MM.1S (cell line): Measurements from ENCODE around the gene SCLY.
"Not testable (repeated sequence)": the region's sequence is repeated elsewhere in the genome, so short reads cannot be mapped to it uniquely, and the experiment has no call there.

Experiments
- DNase-seq: peaks from one replicate; pipeline ENCODE4 v3.0.0-alpha.2; 2015
- H2AFZ ChIP-seq: fragments of 300-600 bp; sonication (generic); 2 replicates; pipeline ENCODE4 v1.6.0; 2016; ENCODE audit warnings: antibody characterized with exemption, low read length
- H3F3A ChIP-seq: fragments of 300-600 bp; sonication (generic); 2 replicates; pipeline ENCODE4 v1.6.1; 2016; ENCODE audit warnings: mild to moderate bottlenecking, antibody characterized with exemption, low read length, moderate library complexity, mixed read lengths; ENCODE audit not compliant: insufficient read depth
- H3K27ac ChIP-seq: fragments of 300-600 bp; sonication (generic); 2 replicates; pipeline ENCODE4 v1.5.1; 2016; ENCODE audit warnings: mild to moderate bottlenecking, low read length
- H3K27me3 ChIP-seq: fragments of 300-600 bp; sonication (generic); replicated peaks from 2 replicates; pipeline ENCODE4 v1.6.0; 2016; ENCODE audit warnings: low read length; ENCODE audit not compliant: insufficient read depth
- H3K36me3 ChIP-seq: fragments of 300-600 bp; sonication (generic); replicated peaks from 2 replicates; pipeline ENCODE4 v1.6.1; 2016; ENCODE audit warnings: mild to moderate bottlenecking, low read length, mixed read lengths; ENCODE audit not compliant: insufficient read depth
- H3K4me1 ChIP-seq: fragments of 300-600 bp; sonication (generic); 2 replicates; pipeline ENCODE4 v1.6.1; 2016; ENCODE audit warnings: low read length, mixed read lengths
- H3K4me2 ChIP-seq: fragments of 300-600 bp; sonication (generic); 2 replicates; pipeline ENCODE4 v1.6.0; 2016; ENCODE audit warnings: low read depth, low read length
- H3K4me3 ChIP-seq: fragments of 300-600 bp; sonication (generic); 2 replicates; pipeline ENCODE4 v1.5.1; 2016; ENCODE audit warnings: low read length, mixed read lengths
- H3K79me2 ChIP-seq: fragments of 300-600 bp; sonication (generic); 2 replicates; pipeline ENCODE4 v1.6.1; 2016; ENCODE audit warnings: mixed run types, low read length, mixed read lengths
- H3K9ac ChIP-seq: fragments of 300-600 bp; sonication (generic); 2 replicates; pipeline ENCODE4 v1.6.1; 2016; ENCODE audit warnings: low read length, mixed read lengths
- H3K9me2 ChIP-seq: fragments of 300-600 bp; sonication (generic); replicated peaks from 2 replicates; pipeline ENCODE4 v1.6.1; 2016; ENCODE audit warnings: mild to moderate bottlenecking, low read length, mixed read lengths; ENCODE audit not compliant: insufficient read depth
- H3K9me3 ChIP-seq: fragments of 300-600 bp; sonication (generic); replicated peaks from 2 replicates; pipeline ENCODE4 v1.6.1; 2016; ENCODE audit warnings: mild to moderate bottlenecking, low read length, mixed read lengths; ENCODE audit not compliant: insufficient read depth
- H4K20me1 ChIP-seq: fragments of 300-600 bp; sonication (generic); 2 replicates; pipeline ENCODE4 v1.6.1; 2016; ENCODE audit warnings: mild to moderate bottlenecking, low read length, moderate library complexity, mixed read lengths; ENCODE audit not compliant: insufficient read depth
- EZH2 ChIP-seq: fragments of 300-600 bp; sonication (generic); optimal IDR thresholded peaks from 2 replicates; pipeline ENCODE3; 2017; ENCODE audit warnings: low read depth, mild to moderate bottlenecking, antibody characterized with exemption, low read length, mixed read lengths
- EZH2phosphoT487 ChIP-seq: fragments of 300-600 bp; sonication (generic); IDR thresholded peaks from 2 replicates; pipeline ENCODE4 v1.6.1; 2018; ENCODE audit warnings: antibody characterized with exemption, low read length
- TF ChIP-seq, protein P1 (sequence below): fragments of 300-600 bp; sonication (generic); IDR thresholded peaks from 2 replicates; pipeline ENCODE4 v1.5.1; 2016; ENCODE audit warnings: antibody characterized with exemption, low read length, mixed read lengths

The SCLY gene

DNA sequence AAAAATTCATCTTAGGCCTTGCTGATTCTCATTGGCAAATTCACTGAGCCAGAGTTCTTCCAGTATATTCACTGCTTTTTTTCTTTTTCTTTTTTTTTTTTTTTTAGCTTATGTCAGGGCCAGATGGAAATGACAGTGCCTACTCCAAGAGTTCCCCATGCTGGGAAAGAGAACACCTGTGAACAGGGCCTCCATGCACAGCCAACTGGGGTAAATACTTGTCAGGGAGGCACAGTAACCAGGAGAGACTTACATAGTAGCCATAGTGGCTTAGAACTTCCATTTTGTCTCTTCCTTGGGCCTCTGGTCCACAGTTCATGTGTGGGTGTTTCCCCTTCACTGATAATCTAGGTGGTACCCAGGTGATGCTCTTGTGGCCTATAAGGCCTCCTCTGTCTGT, 15.2 kb upstream of the SCLY start:
- no peak overlapping the region for H3K9ac ChIP-seq
- no peaks in the 10 kb centered on the region for H3K36me3 ChIP-seq
- H3K4me2 ChIP-seq, result no peak overlapping the region
- H3K79me2 ChIP-seq, result no peaks in the 10 kb centered on the region
- DNase-seq, result no peak
- no peaks in the 10 kb centered on the region for H3F3A ChIP-seq
- H4K20me1 ChIP-seq, result no peaks in the 10 kb centered on the region
- no peak overlapping the region for H2AFZ ChIP-seq
- H3K27ac ChIP-seq, result no peak overlapping the region
- no peaks in the 10 kb centered on the region for H3K27me3 ChIP-seq
- no peaks in the 10 kb centered on the region for H3K4me1 ChIP-seq
- no peaks in the 10 kb centered on the region for H3K9me3 ChIP-seq
- TF ChIP-seq EZH2phosphoT487, result no peak
- TF ChIP-seq EZH2, result no peak
- no peak overlapping the region for H3K4me3 ChIP-seq
- no peaks in the 10 kb centered on the region for H3K9me2 ChIP-seq

DNA sequence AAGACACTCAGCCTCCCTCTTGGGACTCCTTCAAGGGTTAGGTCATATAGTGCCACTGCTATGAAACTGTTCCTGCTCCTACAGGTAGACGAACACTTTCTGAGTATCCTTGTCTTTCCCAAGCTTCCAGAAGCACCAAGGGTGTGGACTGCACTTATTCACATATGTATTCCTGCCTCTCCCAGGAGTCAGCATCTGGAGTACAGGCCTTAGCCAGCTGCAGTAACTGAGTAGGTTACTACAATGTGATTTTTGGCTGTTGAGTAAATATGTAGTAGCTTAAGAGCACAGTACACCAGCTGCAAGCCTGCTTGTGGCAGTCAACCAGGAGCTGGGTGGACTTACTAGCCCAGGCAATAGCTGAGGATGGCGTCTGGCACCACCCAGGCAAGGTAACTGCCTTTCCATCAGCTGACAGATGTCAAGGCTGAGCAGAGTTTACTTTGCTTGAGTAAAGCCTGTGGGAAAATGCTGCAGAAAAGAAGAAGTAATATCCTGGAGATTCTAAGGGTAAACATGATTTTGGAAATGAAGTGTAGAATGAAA, 14.0 kb upstream of the SCLY start:
- no peaks in the 10 kb centered on the region for H3K9me3 ChIP-seq
- H3K36me3 ChIP-seq, result no peaks in the 10 kb centered on the region
- H3K9me2 ChIP-seq, result no peaks in the 10 kb centered on the region
- no peak overlapping the region for H2AFZ ChIP-seq
- H3K4me3 ChIP-seq, result no peak overlapping the region
- no peak for DNase-seq
- TF ChIP-seq EZH2phosphoT487, result no peak
- TF ChIP-seq EZH2, result no peak
- TF ChIP-seq, protein P1, sequence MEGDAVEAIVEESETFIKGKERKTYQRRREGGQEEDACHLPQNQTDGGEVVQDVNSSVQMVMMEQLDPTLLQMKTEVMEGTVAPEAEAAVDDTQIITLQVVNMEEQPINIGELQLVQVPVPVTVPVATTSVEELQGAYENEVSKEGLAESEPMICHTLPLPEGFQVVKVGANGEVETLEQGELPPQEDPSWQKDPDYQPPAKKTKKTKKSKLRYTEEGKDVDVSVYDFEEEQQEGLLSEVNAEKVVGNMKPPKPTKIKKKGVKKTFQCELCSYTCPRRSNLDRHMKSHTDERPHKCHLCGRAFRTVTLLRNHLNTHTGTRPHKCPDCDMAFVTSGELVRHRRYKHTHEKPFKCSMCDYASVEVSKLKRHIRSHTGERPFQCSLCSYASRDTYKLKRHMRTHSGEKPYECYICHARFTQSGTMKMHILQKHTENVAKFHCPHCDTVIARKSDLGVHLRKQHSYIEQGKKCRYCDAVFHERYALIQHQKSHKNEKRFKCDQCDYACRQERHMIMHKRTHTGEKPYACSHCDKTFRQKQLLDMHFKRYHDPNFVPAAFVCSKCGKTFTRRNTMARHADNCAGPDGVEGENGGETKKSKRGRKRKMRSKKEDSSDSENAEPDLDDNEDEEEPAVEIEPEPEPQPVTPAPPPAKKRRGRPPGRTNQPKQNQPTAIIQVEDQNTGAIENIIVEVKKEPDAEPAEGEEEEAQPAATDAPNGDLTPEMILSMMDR, result no peak
- no peaks in the 10 kb centered on the region for H3F3A ChIP-seq
- H3K79me2 ChIP-seq, result no peaks in the 10 kb centered on the region
- no peaks in the 10 kb centered on the region for H3K4me1 ChIP-seq
- no peak overlapping the region for H3K4me2 ChIP-seq
- H3K27ac ChIP-seq, result no peak overlapping the region
- no peaks in the 10 kb centered on the region for H4K20me1 ChIP-seq
- no peak overlapping the region for H3K9ac ChIP-seq
- H3K27me3 ChIP-seq, result no peaks in the 10 kb centered on the region

DNA sequence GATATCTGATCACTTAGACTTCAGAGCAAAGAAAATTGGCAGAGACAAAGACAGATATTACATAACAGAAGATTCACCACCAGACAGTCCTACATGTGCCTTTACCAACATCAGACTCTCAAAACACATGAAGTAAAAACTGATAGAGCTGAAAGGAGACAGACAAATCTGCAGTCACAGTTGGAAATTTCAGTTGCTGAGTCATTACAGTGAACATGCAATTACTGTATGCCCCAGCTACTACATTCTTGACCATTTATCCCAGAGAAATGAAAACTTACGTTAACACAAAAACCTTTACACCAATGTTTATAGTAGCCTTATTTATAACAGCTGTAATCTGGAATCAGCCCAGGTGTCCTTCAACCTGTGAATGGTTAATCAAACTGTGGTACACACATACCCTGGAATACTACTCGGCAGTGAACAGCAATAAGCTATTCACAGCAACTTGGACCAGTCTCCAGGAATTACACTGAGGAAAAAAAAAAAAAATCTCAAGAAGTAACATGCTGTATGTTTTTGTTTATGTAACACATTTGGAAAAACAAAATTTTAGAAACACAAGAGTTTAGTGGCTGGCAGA, 7.5 kb upstream of the SCLY start:
- Histone ChIP-seq H3K27ac (no peak overlapping the region), H3K4me1 (no peaks in the 10 kb centered on the region), H3K36me3 (no peaks in the 10 kb centered on the region), H3K9me3 (no peaks in the 10 kb centered on the region), H3K27me3 (no peaks in the 10 kb centered on the region), H3K9me2 (no peaks in the 10 kb centered on the region), H3K4me3 (no peak overlapping the region), H3K79me2 (no peaks in the 10 kb centered on the region), H3F3A (no peaks in the 10 kb centered on the region), H3K9ac (no peak overlapping the region), H4K20me1 (no peaks in the 10 kb centered on the region), H2AFZ (no peak overlapping the region), H3K4me2 (no peak overlapping the region)
- no peak for DNase-seq
- TF ChIP-seq, protein P1, result no peak
- TF ChIP-seq EZH2 (no peak), EZH2phosphoT487 (no peak)

DNA sequence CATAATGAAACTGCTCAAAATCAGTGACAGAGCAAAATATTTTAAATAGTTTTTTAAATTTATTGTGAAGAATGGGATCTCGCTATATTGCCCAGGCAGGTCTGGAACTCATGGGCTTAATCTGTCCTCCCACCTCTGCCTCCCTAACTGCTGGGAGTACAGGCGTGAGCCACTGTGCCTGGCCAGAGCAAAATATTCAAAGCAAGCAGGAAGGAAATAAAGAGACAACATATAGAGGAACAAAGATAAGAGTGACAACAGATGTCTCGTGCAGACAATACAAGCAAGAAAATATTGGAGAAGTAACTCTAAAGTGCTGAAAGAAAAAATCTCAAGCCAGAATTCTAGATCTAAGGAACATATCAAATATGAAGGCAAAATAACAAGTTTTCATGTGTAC, 5.0 kb upstream of the SCLY start:
- Histone ChIP-seq H3K4me2 (no peak overlapping the region), H3K4me3 (no peak overlapping the region), H3K9me3 (no peaks in the 10 kb centered on the region), H3K27ac (no peak overlapping the region), H3K9ac (no peak overlapping the region), H2AFZ (no peak overlapping the region), H4K20me1 (no peaks in the 10 kb centered on the region), H3K79me2 (no peaks in the 10 kb centered on the region), H3K27me3 (no peaks in the 10 kb centered on the region), H3K36me3 (no peaks in the 10 kb centered on the region), H3K4me1 (0 out of 2 replicates have a peak, but pooled peaks cover 6% of the 10 kb centered on the region), H3F3A (no peaks in the 10 kb centered on the region), H3K9me2 (no peaks in the 10 kb centered on the region)
- DNase-seq, result no peak
- TF ChIP-seq, protein P1, result no peak
- TF ChIP-seq EZH2 (no peak), EZH2phosphoT487 (no peak)

DNA sequence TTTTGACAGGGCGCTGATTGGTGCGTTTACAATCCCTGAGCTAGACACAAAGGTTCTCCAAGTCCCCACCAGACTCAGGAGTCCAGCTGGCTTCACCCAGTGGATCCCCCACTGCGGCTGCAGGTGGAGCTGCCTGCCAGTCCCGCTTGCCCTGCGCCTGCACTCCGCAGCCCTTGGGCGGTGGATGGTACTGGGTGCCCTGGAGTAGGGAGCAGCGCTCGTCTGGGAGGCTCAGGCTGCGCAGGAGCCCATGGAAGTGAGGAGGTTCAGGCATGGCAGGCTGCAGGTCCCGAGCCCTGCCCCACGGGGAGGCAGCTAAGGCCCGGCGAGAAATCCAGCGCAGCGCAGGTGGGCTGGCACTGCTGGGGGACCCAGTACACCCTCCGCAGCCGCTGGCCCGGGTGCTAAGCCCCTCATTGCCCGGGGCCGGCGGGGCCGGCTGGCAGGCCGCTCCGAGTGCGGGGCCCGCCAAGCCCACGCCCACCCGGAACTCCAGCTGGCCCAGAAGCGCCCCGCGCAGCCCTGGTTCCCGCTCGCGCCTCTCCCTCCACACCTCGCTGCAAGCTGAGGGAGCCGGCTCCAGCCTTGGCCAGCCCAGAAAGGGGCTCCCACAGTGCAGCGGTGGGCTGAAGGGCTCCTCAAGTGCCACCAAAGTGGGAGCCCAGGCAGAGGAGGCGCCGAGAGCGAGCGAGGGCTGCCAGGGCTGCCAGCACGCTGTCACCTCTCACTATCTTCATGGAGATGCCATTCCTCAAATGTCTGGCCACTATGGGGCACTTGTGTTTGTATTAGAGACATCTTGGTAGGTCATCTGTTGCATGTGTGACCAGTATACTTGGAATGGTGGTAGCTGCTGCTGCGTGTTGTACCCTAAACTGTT, 2.9 kb upstream of the SCLY start:
- not testable (repeated sequence) for H2AFZ ChIP-seq, H3K4me3 ChIP-seq, DNase-seq, H3K9me2 ChIP-seq, H3F3A ChIP-seq, H3K27me3 ChIP-seq, H3K36me3 ChIP-seq, H4K20me1 ChIP-seq, H3K4me2 ChIP-seq, H3K27ac ChIP-seq, H3K9ac ChIP-seq, H3K9me3 ChIP-seq
- peaks cover 17% of the 10 kb centered on the region for H3K79me2 ChIP-seq
- peaks cover 10% of the 10 kb centered on the region; the same call in 1 of the 2 replicates for H3K4me1 ChIP-seq
